ENCODE data around the gene C12orf56. TPM values are rescaled to one million over a fixed set of nuclear protein-coding genes. Genes with fewer than 3 reads are reported as not detected.

Gene C12orf56
- total and polyA plus RNA-seq, 2 donors (not counting 3 experiments of a cell fraction or from before 2014, with no cell fraction given), result 0.06 TPM; not detected in 1

- TF ChIP-seq GATA2 (IDR thresholded peaks at IDR 0.05; ENCODE audit: insufficient read depth, insufficient read length, low read depth, low read length) (no peak), POLR2A (IDR thresholded peaks at IDR 0.05; ENCODE audit: low read depth, low read length) (no peak), MYC (IDR thresholded peaks at IDR 0.05; ENCODE audit: low read depth, low read length) (no peak), MAX (IDR thresholded peaks at IDR 0.05; ENCODE audit: insufficient read depth, insufficient read length) (no peak), FOS (IDR thresholded peaks at IDR 0.05; ENCODE audit: borderline replicate concordance, insufficient read depth, low read length) (no peak), EZH2 (IDR thresholded peaks at IDR 0.05; ENCODE audit: borderline replicate concordance, low read depth, low read length, severe bottlenecking) (no peak), POLR2AphosphoS5 (IDR thresholded peaks at IDR 0.05; ENCODE audit: insufficient read depth, low read depth, low read length) (no peak), CTCF (IDR thresholded peaks at IDR 0.05; ENCODE audit: extremely low read depth in 1 of 2, insufficient read depth in 1 of 2, low read depth in 1 of 2, low read length in 2 of 2) (no peak), JUN (IDR thresholded peaks at IDR 0.05; ENCODE audit: borderline replicate concordance, insufficient read depth, insufficient read length, low read depth) (no peak)
- no peak overlapping the region for H3K4me2 ChIP-seq (ENCODE audit: insufficient read depth, low read length)
- H3K9ac ChIP-seq (replicated peaks; ENCODE audit: extremely low read depth, insufficient read depth, low read length), result no peak overlapping the region
- H3K27me3 ChIP-seq (ENCODE audit: control insufficient read depth in 2 of 2, insufficient read depth in 2 of 2, low read length in 2 of 2), result no peaks in the 10 kb centered on the region
- no peak for DNase-seq (ENCODE audit: low read depth, low spot score)
- ChIA-PET CTCF (interaction anchor here (1.1 to 1.4 kb wide), 2 partner anchors 39 to 62 kb away, joined by 3 to 5 read pairs; no protein-coding TSS in a partner anchor), POLR2A (no interaction called here)
- no TSS peak for BruUV-seq (replicated peaks)
- no peak overlapping the region for H3K27ac ChIP-seq (ENCODE audit: insufficient read depth, low read depth, low read length)
- no peaks in the 10 kb centered on the region for H3K79me2 ChIP-seq (ENCODE audit: control insufficient read depth, insufficient read depth, low read length)
- H2AFZ ChIP-seq (ENCODE audit: low read depth, low read length), result no peak overlapping the region
- H3K9me3 ChIP-seq (replicated peaks; ENCODE audit: control insufficient read depth, insufficient read depth, low read length), result no peaks in the 10 kb centered on the region
- H3K4me3 ChIP-seq (replicated peaks in 1 of 3; ENCODE audit: insufficient read depth in 1 of 3, low read depth in 1 of 3, low read length in 3 of 3), result no peak overlapping the region
- no peaks in the 10 kb centered on the region for H3K36me3 ChIP-seq (ENCODE audit: control insufficient read depth in 2 of 2, extremely low read depth in 1 of 2, insufficient read depth in 2 of 2, low read length in 2 of 2)
- no peaks in the 10 kb centered on the region for H3K4me1 ChIP-seq (ENCODE audit: control insufficient read depth, extremely low read depth, insufficient read depth, low read length)
- H3K9me1 ChIP-seq (replicated peaks; ENCODE audit: control insufficient read depth, extremely low read depth, insufficient read depth, low read length), result no peaks in the 10 kb centered on the region
- H4K20me1 ChIP-seq (replicated peaks; ENCODE audit: control insufficient read depth, extremely low read depth, insufficient read depth, low read length), result no peaks in the 10 kb centered on the region
- dilution Hi-C loops (cut with MboI; ENCODE audit: extremely low pct_ligation_motif_present, low sequenced_read_pairs) (no loop called here), intact Hi-C loops (cut with micrococcal nuclease) (no loop called here)
- FAIRE-seq, result no peak
Measured at GRCh38 chr12:64243809-64244208, 146.7 kb downstream of the C12orf56 start.
